ENCODE data around the gene SPOCK1. TPM values are rescaled to one million over a fixed set of nuclear protein-coding genes. Genes with fewer than 3 reads are reported as not detected.
A peak's percentile ranks its signal among the peaks of the same experiment; 100 is the strongest.

SPOCK1 gene
- polyA plus RNA-seq, 3 donors: 1.8 to 5.7 (median 2.1) TPM

- no peak overlapping the region for H3K9ac ChIP-seq (ENCODE audit: insufficient read depth, low read length, poor library complexity, severe bottlenecking)
- intact Hi-C loops (cut with micrococcal nuclease): no loop called here
- no peak for TF ChIP-seq CTCF (IDR thresholded peaks at IDR 0.05)
- H3K27ac ChIP-seq (ENCODE audit: low read depth in 1 of 2, low read length in 2 of 2): no peak overlapping the region
- Mint-ChIP-seq H3K4me3 (no peak overlapping the region), H3K36me3 (no peaks in the 10 kb centered on the region), H3K27me3 (ENCODE audit: low read depth in 3 of 3) (peaks cover 0 to 5% (median 3%) of the 10 kb centered on the region in 3 donors), H3K27ac (peak overlapping the region in 1 of 7 donors; percentile 21), H3K9me3 (peaks cover 0 to 3% (median 2%) of the 10 kb centered on the region in 7 donors), H3K4me1 (no peaks in the 10 kb centered on the region)
- H3K4me2 ChIP-seq (replicated peaks; ENCODE audit: extremely low read depth, low read length, poor library complexity, severe bottlenecking): no peak overlapping the region
- peaks cover 0 to 2% of the 10 kb centered on the region in 2 donors for H3K9me3 ChIP-seq (replicated peaks in 1 of 2; ENCODE audit: control insufficient read depth in 1 of 2, insufficient read depth in 1 of 2, low read length in 2 of 2)
- H3K4me1 ChIP-seq (ENCODE audit: control insufficient read depth in 1 of 2, insufficient read depth in 2 of 2, low read length in 2 of 2): no peaks in the 10 kb centered on the region
- H3K79me2 ChIP-seq (ENCODE audit: insufficient read depth, low read length): no peaks in the 10 kb centered on the region
- no peak overlapping the region for H2AFZ ChIP-seq (ENCODE audit: insufficient read depth, low read depth, low read length, poor library complexity, severe bottlenecking)
- no peaks in the 10 kb centered on the region for H3K27me3 ChIP-seq (ENCODE audit: control insufficient read depth in 2 of 2, insufficient read depth in 2 of 2, low read length in 2 of 2)
- DNase-seq: no peak
- H3K36me3 ChIP-seq (replicated peaks in 1 of 2; ENCODE audit: control insufficient read depth in 1 of 2, insufficient read depth in 2 of 2, low read length in 2 of 2): no peaks in the 10 kb centered on the region
- H3K4me3 ChIP-seq (replicated peaks in 1 of 3; ENCODE audit: low read depth in 2 of 3, low read length in 3 of 3): no peak overlapping the region
- no peaks in the 10 kb centered on the region for H4K20me1 ChIP-seq (ENCODE audit: insufficient read depth, low read length)
- WGBS (ENCODE audit: insufficient coverage): no CpG with 5 or more reads among the region's 3 CpGs
Measured at GRCh38 chr5:137073189-137073588, 425.9 kb downstream of the SPOCK1 start.

GRCh38 chr5:137072361-137073115 is 426.6 kb downstream of the SPOCK1 start:
- H3K27ac ChIP-seq (ENCODE audit: low read depth in 1 of 2, low read length in 2 of 2): no peak overlapping the region
- H3K36me3 ChIP-seq (replicated peaks in 1 of 2; ENCODE audit: control insufficient read depth in 1 of 2, insufficient read depth in 2 of 2, low read length in 2 of 2): no peaks in the 10 kb centered on the region
- no peaks in the 10 kb centered on the region for H3K4me1 Mint-ChIP-seq
- no peaks in the 10 kb centered on the region for H3K36me3 Mint-ChIP-seq
- no peak overlapping the region for H3K27ac Mint-ChIP-seq
- peaks cover 0 to 2% of the 10 kb centered on the region in 2 donors for H3K9me3 ChIP-seq (replicated peaks in 1 of 2; ENCODE audit: control insufficient read depth in 1 of 2, insufficient read depth in 1 of 2, low read length in 2 of 2)
- no peak overlapping the region for H3K4me3 Mint-ChIP-seq
- no peaks in the 10 kb centered on the region for H3K27me3 ChIP-seq (ENCODE audit: control insufficient read depth in 2 of 2, insufficient read depth in 2 of 2, low read length in 2 of 2)
- no peak overlapping the region for H2AFZ ChIP-seq (ENCODE audit: insufficient read depth, low read depth, low read length, poor library complexity, severe bottlenecking)
- no peaks in the 10 kb centered on the region for H3K79me2 ChIP-seq (ENCODE audit: insufficient read depth, low read length)
- no peak overlapping the region for H3K4me3 ChIP-seq (replicated peaks in 1 of 3; ENCODE audit: low read depth in 2 of 3, low read length in 3 of 3)
- H4K20me1 ChIP-seq (ENCODE audit: insufficient read depth, low read length): no peaks in the 10 kb centered on the region
- H3K27me3 Mint-ChIP-seq (ENCODE audit: low read depth in 3 of 3): peaks cover 0 to 5% (median 3%) of the 10 kb centered on the region in 3 donors
- no peak overlapping the region for H3K4me2 ChIP-seq (replicated peaks; ENCODE audit: extremely low read depth, low read length, poor library complexity, severe bottlenecking)
- WGBS (ENCODE audit: insufficient coverage): 76% methylated on average over 2 of the region's 7 CpGs
- H3K9me3 Mint-ChIP-seq: peaks cover 0 to 4% (median 2%) of the 10 kb centered on the region in 7 donors
- no peaks in the 10 kb centered on the region for H3K4me1 ChIP-seq (ENCODE audit: control insufficient read depth in 1 of 2, insufficient read depth in 2 of 2, low read length in 2 of 2)
- no peak overlapping the region for H3K9ac ChIP-seq (ENCODE audit: insufficient read depth, low read length, poor library complexity, severe bottlenecking)
- no peak for DNase-seq
- intact Hi-C loops (cut with micrococcal nuclease): no loop called here
- TF ChIP-seq CTCF (IDR thresholded peaks at IDR 0.05): no peak
